ENCODE data around the gene DNM3.

The DNM3 gene

GRCh38 chr1:171901245-171901644 is 59.9 kb downstream of the DNM3 start:
- no peak for TF ChIP-seq CTCF (conservative IDR thresholded peaks at IDR 0.05; ENCODE audit: low read length)
- no peak for DNase-seq (ENCODE audit: low read depth)
- H3K4me3 ChIP-seq (ENCODE audit: low read length) = no peak overlapping the region

GRCh38 chr1:171902527-171902926 is 61.2 kb downstream of the DNM3 start:
- H3K4me3 ChIP-seq (ENCODE audit: low read length) = no peak overlapping the region
- no peak for TF ChIP-seq CTCF (conservative IDR thresholded peaks at IDR 0.05; ENCODE audit: low read length)
- no peak for DNase-seq (ENCODE audit: low read depth)

DNA sequence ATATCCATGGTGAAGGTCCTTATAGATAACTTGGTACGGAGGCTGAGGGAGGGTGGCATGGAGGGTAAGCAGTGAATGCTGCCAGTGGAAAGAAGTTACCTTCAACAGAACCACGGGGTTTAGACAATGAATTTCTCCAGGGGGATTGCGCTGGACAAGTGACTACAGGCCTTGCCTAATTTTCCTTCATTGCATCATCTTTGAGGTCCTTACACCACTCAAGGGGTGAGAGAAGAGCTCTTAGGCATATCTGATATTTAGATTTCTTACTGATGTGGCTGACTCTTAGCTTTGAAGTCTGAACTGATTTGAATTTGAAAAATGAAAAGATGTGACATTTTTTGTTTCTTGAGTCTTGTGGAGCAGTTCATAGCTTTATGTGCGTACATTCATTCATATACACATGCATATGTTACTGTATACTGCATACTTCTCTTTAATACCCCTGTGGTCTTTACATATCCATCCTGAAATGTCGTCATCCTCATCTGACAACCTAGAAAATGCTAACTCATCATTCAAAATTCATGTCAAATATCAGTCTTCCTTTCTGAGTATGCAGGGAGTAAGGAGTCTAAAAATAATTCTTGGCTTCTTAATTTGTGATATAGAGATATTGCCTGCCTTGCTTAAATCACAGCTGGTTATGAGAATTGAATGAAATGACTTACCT is 63.6 kb downstream of the DNM3 start:
- DNase-seq (ENCODE audit: low read depth) = no peak
- no peak for TF ChIP-seq CTCF (conservative IDR thresholded peaks at IDR 0.05; ENCODE audit: low read length)

GRCh38 chr1:171909711-171910110 is 68.4 kb downstream of the DNM3 start:
- no peak overlapping the region for H3K4me3 ChIP-seq (ENCODE audit: low read length)
- DNase-seq (ENCODE audit: low read depth) = no peak
- no peak for TF ChIP-seq CTCF (conservative IDR thresholded peaks at IDR 0.05; ENCODE audit: low read length)

More for the DNA sequence above, 63.6 kb downstream of the DNM3 start:
- H3K4me3 ChIP-seq (ENCODE audit: low read length) = no peak overlapping the region

- H3K4me3 ChIP-seq (ENCODE audit: low read length) = no peak overlapping the region
- TF ChIP-seq CTCF (conservative IDR thresholded peaks at IDR 0.05; ENCODE audit: low read length) = no peak
- no peak for DNase-seq (ENCODE audit: low read depth)
Observed at GRCh38 chr1:171910786-171911185, 69.5 kb downstream of the DNM3 start.

DNA sequence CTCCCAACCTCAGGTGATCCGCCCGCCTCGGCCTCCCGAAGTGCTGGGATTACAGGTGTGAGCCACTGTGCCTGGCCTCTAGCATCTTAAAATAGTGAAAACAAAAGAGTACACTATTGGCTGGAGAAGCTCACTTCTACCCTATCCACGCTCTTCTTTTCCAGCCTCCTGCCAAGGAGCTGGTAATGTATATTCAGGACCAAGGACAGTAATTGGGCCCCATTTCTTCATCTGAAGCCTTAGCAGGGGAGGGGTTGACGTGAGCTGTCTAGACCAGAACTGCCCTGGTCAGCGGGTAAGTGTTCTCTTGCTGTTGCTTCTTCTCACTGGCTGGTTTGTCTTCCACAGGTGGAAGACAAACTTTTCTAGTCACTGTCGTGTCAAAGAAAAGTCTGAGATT is 70.2 kb downstream of the DNM3 start:
- no peak for DNase-seq (ENCODE audit: low read depth)
- TF ChIP-seq CTCF (conservative IDR thresholded peaks at IDR 0.05; ENCODE audit: low read length) = no peak
- no peak overlapping the region for H3K4me3 ChIP-seq (ENCODE audit: low read length)

GRCh38 chr1:171912509-171913175 is 71.3 kb downstream of the DNM3 start:
- H3K4me3 ChIP-seq (ENCODE audit: low read length) = no peak overlapping the region
- TF ChIP-seq CTCF (conservative IDR thresholded peaks at IDR 0.05; ENCODE audit: low read length) = no peak
- DNase-seq (ENCODE audit: low read depth) = no peak

All from AG10803 (cell line).